ENCODE measurements around the gene PPP4R2. TPM values are rescaled to one million over a fixed set of nuclear protein-coding genes. Genes with fewer than 3 reads are reported as not detected.

Gene PPP4R2
- total RNA-seq, 1 donor from 2014 or later = 24.3 TPM

DNA sequence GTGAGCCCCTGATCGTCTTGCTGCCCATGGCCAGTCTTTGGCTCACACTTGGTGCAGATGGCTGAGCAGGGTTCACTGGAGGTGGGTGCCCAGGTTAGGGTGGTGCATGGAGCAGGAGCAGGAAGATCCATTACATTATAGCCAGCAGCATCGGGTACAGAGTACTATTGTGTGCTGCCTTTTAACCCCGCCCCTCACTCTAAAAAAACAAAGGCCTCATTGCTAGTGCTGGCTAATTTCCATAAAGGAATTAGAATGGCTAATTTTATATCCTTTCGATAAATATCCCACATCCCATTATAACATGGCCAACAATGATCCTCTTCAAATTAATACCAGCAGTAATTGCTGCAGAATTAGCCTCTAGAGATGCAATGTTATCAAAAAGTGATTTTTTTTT is 45.8 kb upstream of the PPP4R2 start:
- Histone ChIP-seq H3K4me1 (no peaks in the 10 kb centered on the region), H3K9me3 (no peaks in the 10 kb centered on the region), H3K27me3 (no peaks in the 10 kb centered on the region), H3K36me3 (no peaks in the 10 kb centered on the region), H3K4me3 (no peak overlapping the region), H3K27ac (no peak overlapping the region)
- intact Hi-C loops (cut with DNase I) = loop anchor here (10.0 kb wide), 1 partner anchor 114 kb away; the partner anchor contains the start of gene EBLN2
- no peak for DNase-seq (ENCODE audit: extremely low spot score in 2 of 2)
- TF ChIP-seq POLR2A (IDR thresholded peaks at IDR 0.05) = no peak
- TF ChIP-seq, protein P1, sequence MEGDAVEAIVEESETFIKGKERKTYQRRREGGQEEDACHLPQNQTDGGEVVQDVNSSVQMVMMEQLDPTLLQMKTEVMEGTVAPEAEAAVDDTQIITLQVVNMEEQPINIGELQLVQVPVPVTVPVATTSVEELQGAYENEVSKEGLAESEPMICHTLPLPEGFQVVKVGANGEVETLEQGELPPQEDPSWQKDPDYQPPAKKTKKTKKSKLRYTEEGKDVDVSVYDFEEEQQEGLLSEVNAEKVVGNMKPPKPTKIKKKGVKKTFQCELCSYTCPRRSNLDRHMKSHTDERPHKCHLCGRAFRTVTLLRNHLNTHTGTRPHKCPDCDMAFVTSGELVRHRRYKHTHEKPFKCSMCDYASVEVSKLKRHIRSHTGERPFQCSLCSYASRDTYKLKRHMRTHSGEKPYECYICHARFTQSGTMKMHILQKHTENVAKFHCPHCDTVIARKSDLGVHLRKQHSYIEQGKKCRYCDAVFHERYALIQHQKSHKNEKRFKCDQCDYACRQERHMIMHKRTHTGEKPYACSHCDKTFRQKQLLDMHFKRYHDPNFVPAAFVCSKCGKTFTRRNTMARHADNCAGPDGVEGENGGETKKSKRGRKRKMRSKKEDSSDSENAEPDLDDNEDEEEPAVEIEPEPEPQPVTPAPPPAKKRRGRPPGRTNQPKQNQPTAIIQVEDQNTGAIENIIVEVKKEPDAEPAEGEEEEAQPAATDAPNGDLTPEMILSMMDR (IDR thresholded peaks at IDR 0.05) = no peak
- TF ChIP-seq POLR2AphosphoS5 (IDR thresholded peaks at IDR 0.05; ENCODE audit: insufficient read depth in 1 of 2, low read depth in 1 of 2) = no peak

DNA sequence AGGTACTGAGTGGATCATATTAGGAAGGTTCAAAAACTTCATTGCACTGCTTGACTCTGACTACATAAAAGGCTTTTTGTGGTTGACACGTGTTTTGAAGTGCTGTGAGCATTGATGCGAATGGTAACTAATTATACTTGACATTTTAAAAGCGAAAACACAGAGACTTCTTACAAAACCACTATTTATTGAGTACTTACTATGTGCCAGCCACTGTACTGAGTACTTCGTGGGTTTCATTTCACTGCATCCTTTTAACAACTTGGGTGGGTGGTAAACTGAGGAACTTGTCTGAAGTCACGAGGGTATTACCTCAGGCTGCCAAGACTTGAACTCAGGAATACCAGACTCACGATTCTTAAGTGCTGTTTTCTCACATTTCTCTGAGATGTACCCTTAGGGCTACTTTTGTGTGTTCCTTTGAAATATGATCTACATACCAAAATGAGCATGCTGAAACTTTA is 45.3 kb upstream of the PPP4R2 start:
- Histone ChIP-seq H3K9me3 (no peaks in the 10 kb centered on the region), H3K27me3 (no peaks in the 10 kb centered on the region), H3K27ac (no peak overlapping the region), H3K4me3 (no peak overlapping the region), H3K4me1 (no peaks in the 10 kb centered on the region), H3K36me3 (no peaks in the 10 kb centered on the region)
- no peak for DNase-seq (ENCODE audit: extremely low spot score in 2 of 2)
- intact Hi-C loops (cut with DNase I) = loop anchor here (10.0 kb wide), 1 partner anchor 114 kb away; the partner anchor contains the start of gene EBLN2
- TF ChIP-seq POLR2AphosphoS5 (IDR thresholded peaks at IDR 0.05; ENCODE audit: insufficient read depth in 1 of 2, low read depth in 1 of 2) (no peak), POLR2A (IDR thresholded peaks at IDR 0.05) (no peak)
- TF ChIP-seq, protein P1 (IDR thresholded peaks at IDR 0.05) = no peak

DNA sequence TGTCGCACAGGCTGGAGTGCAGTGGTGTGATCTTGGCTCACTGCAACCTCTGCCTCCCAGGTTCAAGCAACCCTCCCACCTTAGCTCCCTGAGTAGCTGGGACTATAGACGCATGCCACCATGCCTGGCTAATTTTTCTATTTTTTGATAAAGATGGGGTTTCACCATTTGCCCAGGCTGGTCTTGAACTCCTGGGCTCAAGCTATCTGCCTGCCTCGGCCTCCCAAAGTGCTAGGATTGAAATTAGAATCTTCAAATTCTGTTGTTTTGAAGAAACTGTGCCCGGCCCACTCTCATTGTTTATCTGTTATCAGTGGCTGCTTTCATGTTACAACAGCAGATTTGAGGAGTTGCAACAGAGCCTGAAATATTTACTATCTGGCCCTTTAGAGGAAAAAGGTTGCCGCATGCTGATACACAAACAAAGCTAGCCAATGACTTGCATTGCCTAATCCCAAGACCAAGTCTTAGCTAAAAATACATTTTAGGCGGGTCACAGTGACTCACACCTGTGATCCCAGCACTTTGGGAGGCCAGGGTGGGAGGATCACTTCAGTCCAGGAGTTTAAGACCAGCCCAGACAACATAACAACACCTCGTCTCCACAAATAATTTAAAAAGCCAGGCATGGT is 43.2 kb upstream of the PPP4R2 start:
- H3K27me3 ChIP-seq = no peaks in the 10 kb centered on the region
- TF ChIP-seq POLR2AphosphoS5 (IDR thresholded peaks at IDR 0.05; ENCODE audit: insufficient read depth in 1 of 2, low read depth in 1 of 2) (no peak), POLR2A (IDR thresholded peaks at IDR 0.05) (no peak)
- TF ChIP-seq, protein P1 (IDR thresholded peaks at IDR 0.05) = no peak
- H3K27ac ChIP-seq = peak overlapping the region; percentile 38
- no peak overlapping the region for H3K4me3 ChIP-seq
- DNase-seq (ENCODE audit: extremely low spot score in 2 of 2) = no peak
- no peaks in the 10 kb centered on the region for H3K36me3 ChIP-seq
- H3K4me1 ChIP-seq = no peaks in the 10 kb centered on the region
- intact Hi-C loops (cut with DNase I) = loop anchor here (10.0 kb wide), 1 partner anchor 111 kb away; the partner anchor contains the start of gene EBLN2
- H3K9me3 ChIP-seq = no peaks in the 10 kb centered on the region

DNA sequence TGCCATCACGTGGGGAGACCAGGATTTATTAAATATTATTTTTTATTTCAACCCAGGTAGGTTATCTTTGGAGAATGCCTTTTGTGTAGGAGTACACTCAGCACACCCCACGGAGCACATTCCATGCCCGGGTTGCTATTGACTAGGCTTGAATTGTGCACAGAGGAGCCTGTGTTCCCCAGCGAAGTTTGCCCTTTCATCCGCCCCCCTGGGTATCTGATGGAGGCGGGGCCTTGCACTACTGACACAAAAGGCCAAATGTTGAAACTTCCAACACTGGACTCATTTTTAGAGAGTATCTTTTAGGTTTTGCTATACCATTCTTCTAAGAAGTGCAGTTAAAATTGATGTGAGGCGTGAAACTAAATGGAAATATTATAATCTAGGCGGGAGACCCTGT is 39.3 kb upstream of the PPP4R2 start:
- intact Hi-C loops (cut with DNase I) = loop anchor here (10.0 kb wide), 1 partner anchor 108 kb away; the partner anchor contains the start of gene EBLN2
- TF ChIP-seq, protein P1 (IDR thresholded peaks at IDR 0.05) = no peak
- H3K27ac ChIP-seq = no peak overlapping the region
- no peaks in the 10 kb centered on the region for H3K36me3 ChIP-seq
- no peak overlapping the region for H3K4me3 ChIP-seq
- H3K9me3 ChIP-seq = no peaks in the 10 kb centered on the region
- DNase-seq (ENCODE audit: extremely low spot score in 2 of 2) = no peak
- H3K27me3 ChIP-seq = no peaks in the 10 kb centered on the region
- peaks cover 4% of the 10 kb centered on the region for H3K4me1 ChIP-seq

- DNase-seq (ENCODE audit: extremely low spot score in 2 of 2) = no peak
- intact Hi-C loops (cut with DNase I) = loop anchor here (10.0 kb wide), 1 partner anchor 105 kb away; the partner anchor contains the start of gene EBLN2
- Histone ChIP-seq H3K27me3 (no peaks in the 10 kb centered on the region), H3K4me1 (peaks cover 4% of the 10 kb centered on the region), H3K4me3 (no peak overlapping the region), H3K36me3 (no peaks in the 10 kb centered on the region), H3K9me3 (no peaks in the 10 kb centered on the region), H3K27ac (no peak overlapping the region)
- TF ChIP-seq POLR2AphosphoS5 (IDR thresholded peaks at IDR 0.05; ENCODE audit: insufficient read depth in 1 of 2, low read depth in 1 of 2) = no peak
- TF ChIP-seq POLR2A (IDR thresholded peaks at IDR 0.05) = no peak
- TF ChIP-seq, protein P1 (IDR thresholded peaks at IDR 0.05) = no peak
Measured at GRCh38 chr3:72959336-72959735, 37.3 kb upstream of the PPP4R2 start.
